Progenitor cell of endocrine pancreas (in vitro differentiated cells): ENCODE measurements around the gene INSIG2. TPM values are rescaled to one million over a fixed set of nuclear protein-coding genes. Genes with fewer than 3 reads are reported as not detected.
A peak's percentile ranks its signal among the peaks of the same experiment; 100 is the strongest.

Source experiments
- DNase-seq: peaks from one replicate; pipeline ENCODE4 v3.0.0; 2021; ENCODE audit warnings: low spot score; ENCODE audit not compliant: unreplicated experiment
- H3K27ac Mint-ChIP-seq: 2 replicates; pipeline ENCODE4 v1.8.0; 2021; ENCODE audit warnings: mild to moderate bottlenecking, moderate library complexity, mixed read lengths
- H3K27me3 Mint-ChIP-seq: 2 replicates; pipeline ENCODE4 v1.8.0; 2021; ENCODE audit warnings: mixed read lengths
- H3K36me3 Mint-ChIP-seq: 2 replicates; pipeline ENCODE4 v1.8.0; 2022; ENCODE audit warnings: mixed read lengths; ENCODE audit not compliant: insufficient read depth
- H3K4me1 Mint-ChIP-seq: 2 replicates; pipeline ENCODE4 v1.8.0; 2021; ENCODE audit warnings: low read depth, mixed read lengths
- H3K4me3 Mint-ChIP-seq: 2 replicates; pipeline ENCODE4 v1.8.0; 2021; ENCODE audit warnings: low read depth, mild to moderate bottlenecking, moderate library complexity, mixed read lengths
- H3K9me3 Mint-ChIP-seq: 2 replicates; pipeline ENCODE4 v1.8.0; 2021; ENCODE audit warnings: low read depth, mixed read lengths
- total RNA-seq: library from RNA; stranded (reverse); gene quantifications from 2 replicates; pipeline ENCODE4 v1.2.1, GENCODE V29; 2021
- TF ChIP-seq, protein P1 (sequence below): fragments of 200-600 bp; sonication (generic); IDR thresholded peaks from one replicate; pipeline ENCODE4 v1.5.0; 2021; ENCODE audit warnings: antibody characterized with exemption, mild to moderate bottlenecking; ENCODE audit not compliant: unreplicated experiment

The INSIG2 gene
- total RNA-seq, 1 donor from 2014 or later = 34.3 TPM

DNA sequence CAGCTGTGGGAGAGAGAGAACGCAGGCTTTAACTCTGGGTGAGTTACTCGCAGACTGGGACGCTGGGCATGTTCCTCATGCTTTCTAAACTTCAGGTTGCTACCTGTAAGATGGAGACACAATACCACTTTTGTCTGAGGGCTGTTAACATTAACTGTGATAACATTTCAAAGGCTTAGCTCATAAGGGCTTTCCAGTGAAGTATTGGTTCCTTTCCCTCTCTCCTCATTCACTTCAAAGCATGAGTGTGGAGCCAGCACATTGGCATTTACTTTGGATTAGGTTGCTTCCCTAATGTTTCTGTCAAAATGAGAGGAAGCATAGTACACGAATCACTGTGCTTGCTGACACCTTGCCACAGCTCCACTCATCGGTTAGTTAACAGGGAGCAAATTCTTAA, 30.2 kb downstream of the INSIG2 start:
- DNase-seq = no peak
- Mint-ChIP-seq H3K27me3 (no peaks in the 10 kb centered on the region), H3K4me3 (no peak overlapping the region), H3K27ac (peak overlapping the region; percentile 2), H3K9me3 (no peaks in the 10 kb centered on the region), H3K4me1 (peaks cover 30% of the 10 kb centered on the region), H3K36me3 (peaks cover 2% of the 10 kb centered on the region)
- TF ChIP-seq, protein P1, sequence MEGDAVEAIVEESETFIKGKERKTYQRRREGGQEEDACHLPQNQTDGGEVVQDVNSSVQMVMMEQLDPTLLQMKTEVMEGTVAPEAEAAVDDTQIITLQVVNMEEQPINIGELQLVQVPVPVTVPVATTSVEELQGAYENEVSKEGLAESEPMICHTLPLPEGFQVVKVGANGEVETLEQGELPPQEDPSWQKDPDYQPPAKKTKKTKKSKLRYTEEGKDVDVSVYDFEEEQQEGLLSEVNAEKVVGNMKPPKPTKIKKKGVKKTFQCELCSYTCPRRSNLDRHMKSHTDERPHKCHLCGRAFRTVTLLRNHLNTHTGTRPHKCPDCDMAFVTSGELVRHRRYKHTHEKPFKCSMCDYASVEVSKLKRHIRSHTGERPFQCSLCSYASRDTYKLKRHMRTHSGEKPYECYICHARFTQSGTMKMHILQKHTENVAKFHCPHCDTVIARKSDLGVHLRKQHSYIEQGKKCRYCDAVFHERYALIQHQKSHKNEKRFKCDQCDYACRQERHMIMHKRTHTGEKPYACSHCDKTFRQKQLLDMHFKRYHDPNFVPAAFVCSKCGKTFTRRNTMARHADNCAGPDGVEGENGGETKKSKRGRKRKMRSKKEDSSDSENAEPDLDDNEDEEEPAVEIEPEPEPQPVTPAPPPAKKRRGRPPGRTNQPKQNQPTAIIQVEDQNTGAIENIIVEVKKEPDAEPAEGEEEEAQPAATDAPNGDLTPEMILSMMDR = no peak

GRCh38 chr2:118119158-118119727, 31.0 kb downstream of the INSIG2 start:
- H3K27ac Mint-ChIP-seq = no peak overlapping the region
- H3K4me3 Mint-ChIP-seq = no peak overlapping the region
- TF ChIP-seq, protein P1 = no peak
- peaks cover 2% of the 10 kb centered on the region for H3K36me3 Mint-ChIP-seq
- DNase-seq = no peak
- no peaks in the 10 kb centered on the region for H3K27me3 Mint-ChIP-seq
- peaks cover 32% of the 10 kb centered on the region for H3K4me1 Mint-ChIP-seq
- H3K9me3 Mint-ChIP-seq = no peaks in the 10 kb centered on the region

- H3K9me3 Mint-ChIP-seq = no peaks in the 10 kb centered on the region
- peaks cover 32% of the 10 kb centered on the region for H3K4me1 Mint-ChIP-seq
- H3K4me3 Mint-ChIP-seq = no peak overlapping the region
- peaks cover 2% of the 10 kb centered on the region for H3K36me3 Mint-ChIP-seq
- H3K27ac Mint-ChIP-seq = no peak overlapping the region
- TF ChIP-seq, protein P1 = no peak
- no peak for DNase-seq
- H3K27me3 Mint-ChIP-seq = no peaks in the 10 kb centered on the region
Observed at GRCh38 chr2:118119761-118120400, 31.6 kb downstream of the INSIG2 start.

GRCh38 chr2:118120401-118120780, 32.1 kb downstream of the INSIG2 start:
- no peak for DNase-seq
- H3K27me3 Mint-ChIP-seq = no peaks in the 10 kb centered on the region
- H3K27ac Mint-ChIP-seq = no peak overlapping the region
- H3K4me3 Mint-ChIP-seq = no peak overlapping the region
- peaks cover 2% of the 10 kb centered on the region for H3K36me3 Mint-ChIP-seq
- peaks cover 32% of the 10 kb centered on the region for H3K4me1 Mint-ChIP-seq
- TF ChIP-seq, protein P1 = no peak
- no peaks in the 10 kb centered on the region for H3K9me3 Mint-ChIP-seq

DNA sequence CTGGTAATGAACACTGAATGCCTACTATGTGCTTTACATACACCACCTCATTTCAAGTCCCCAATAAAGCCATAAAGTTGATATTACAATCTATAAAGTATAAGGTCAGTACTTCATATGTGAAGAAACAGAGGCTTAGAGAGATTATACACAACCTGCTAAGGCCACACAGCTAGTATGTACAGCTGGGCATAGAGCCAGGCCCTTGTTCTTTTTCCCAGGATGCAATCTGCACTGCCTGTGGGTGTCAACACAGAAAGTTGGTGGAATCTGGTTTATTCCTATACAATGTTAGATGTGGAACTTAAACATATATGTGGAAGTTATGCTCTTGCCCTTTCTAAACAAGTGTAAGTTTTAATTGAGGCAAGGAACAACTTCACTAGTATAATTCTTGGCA, 32.8 kb downstream of the INSIG2 start:
- Mint-ChIP-seq H3K4me3 (no peak overlapping the region), H3K27ac (no peak overlapping the region), H3K4me1 (peaks cover 32% of the 10 kb centered on the region), H3K27me3 (no peaks in the 10 kb centered on the region), H3K36me3 (peaks cover 2% of the 10 kb centered on the region), H3K9me3 (no peaks in the 10 kb centered on the region)
- TF ChIP-seq, protein P1 = no peak
- no peak for DNase-seq
